Measurements from ENCODE around the gene NUDT1.

- no peak for TF ChIP-seq YY1 (IDR thresholded peaks at IDR 0.05; ENCODE audit: low read depth)
- no peak for TF ChIP-seq TAF1 (IDR thresholded peaks at IDR 0.05; ENCODE audit: low read depth)
- TF ChIP-seq EGR1 (IDR thresholded peaks at IDR 0.05), result no peak
- TF ChIP-seq EP300 (IDR thresholded peaks at IDR 0.05; ENCODE audit: borderline replicate concordance), result no peak
- TF ChIP-seq, protein P1, sequence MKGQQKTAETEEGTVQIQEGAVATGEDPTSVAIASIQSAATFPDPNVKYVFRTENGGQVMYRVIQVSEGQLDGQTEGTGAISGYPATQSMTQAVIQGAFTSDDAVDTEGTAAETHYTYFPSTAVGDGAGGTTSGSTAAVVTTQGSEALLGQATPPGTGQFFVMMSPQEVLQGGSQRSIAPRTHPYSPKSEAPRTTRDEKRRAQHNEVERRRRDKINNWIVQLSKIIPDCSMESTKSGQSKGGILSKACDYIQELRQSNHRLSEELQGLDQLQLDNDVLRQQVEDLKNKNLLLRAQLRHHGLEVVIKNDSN (IDR thresholded peaks at IDR 0.05), result no peak
- no peak for TF ChIP-seq CEBPB (IDR thresholded peaks at IDR 0.05)
- TF ChIP-seq FOXM1 (IDR thresholded peaks at IDR 0.05; ENCODE audit: borderline replicate concordance, low read depth), result no peak
Observed at GRCh38 chr7:2210551-2211258, 31.3 kb upstream of the NUDT1 start.

Measured in Ishikawa (cell line).